Measurements from ENCODE around the gene ARID5B. TPM values are rescaled to one million over a fixed set of nuclear protein-coding genes. Genes with fewer than 3 reads are reported as not detected.

ARID5B gene
- total RNA-seq, 1 donor from 2014 or later, result 51.4 TPM

- Mint-ChIP-seq H3K27ac (no peak overlapping the region), H3K9me3 (no peaks in the 10 kb centered on the region), H3K4me1 (peaks cover 25% of the 10 kb centered on the region), H3K36me3 (peaks cover 10% of the 10 kb centered on the region), H3K4me3 (no peak overlapping the region), H3K27me3 (ENCODE audit: low read depth) (no peaks in the 10 kb centered on the region)
- TF ChIP-seq CTCF (IDR thresholded peaks at IDR 0.05; ENCODE audit: unreplicated experiment), result no peak
- no peak for DNase-seq (ENCODE audit: low spot score in 2 of 2, unreplicated experiment in 2 of 2)
Observed at GRCh38 chr10:62031507-62031906, 130.0 kb downstream of the ARID5B start.

GRCh38 chr10:62033125-62033524 lies 131.6 kb downstream of the ARID5B start:
- DNase-seq (ENCODE audit: low spot score in 2 of 2, unreplicated experiment in 2 of 2), result no peak
- Mint-ChIP-seq H3K4me3 (no peak overlapping the region), H3K27ac (no peak overlapping the region), H3K27me3 (ENCODE audit: low read depth) (no peaks in the 10 kb centered on the region), H3K4me1 (peaks cover 26% of the 10 kb centered on the region), H3K36me3 (peaks cover 10% of the 10 kb centered on the region), H3K9me3 (no peaks in the 10 kb centered on the region)
- no peak for TF ChIP-seq CTCF (IDR thresholded peaks at IDR 0.05; ENCODE audit: unreplicated experiment)

DNA sequence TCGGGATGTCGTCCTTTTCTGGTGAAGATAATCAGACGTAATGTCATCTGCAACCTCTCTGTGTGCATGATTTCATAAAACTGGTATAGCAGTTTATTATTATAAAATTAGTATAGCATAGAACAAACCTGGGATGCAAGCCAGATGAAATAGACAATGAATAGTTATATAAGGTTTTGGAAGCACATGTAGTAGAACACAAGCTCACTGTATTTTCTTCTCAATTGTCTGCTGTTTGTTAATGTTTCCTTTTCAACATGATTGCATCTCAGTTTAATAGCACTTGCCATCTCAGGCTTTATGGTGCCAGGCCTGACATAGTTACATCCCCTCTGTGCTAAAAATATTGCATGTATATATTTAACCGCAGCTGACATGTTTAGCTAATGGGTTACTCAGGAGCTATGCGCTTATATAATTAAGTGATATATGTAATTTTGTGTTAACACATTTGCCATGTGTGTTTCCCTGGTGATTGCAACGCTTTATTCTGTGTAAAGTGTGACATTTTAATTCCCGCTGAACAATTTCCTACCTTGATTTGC lies 132.7 kb downstream of the ARID5B start:
- Mint-ChIP-seq H3K4me1 (peaks cover 31% of the 10 kb centered on the region), H3K4me3 (no peak overlapping the region), H3K27me3 (ENCODE audit: low read depth) (no peaks in the 10 kb centered on the region), H3K27ac (no peak overlapping the region), H3K36me3 (peaks cover 7% of the 10 kb centered on the region), H3K9me3 (no peaks in the 10 kb centered on the region)
- no peak for DNase-seq (ENCODE audit: low spot score in 2 of 2, unreplicated experiment in 2 of 2)
- no peak for TF ChIP-seq CTCF (IDR thresholded peaks at IDR 0.05; ENCODE audit: unreplicated experiment)

DNA sequence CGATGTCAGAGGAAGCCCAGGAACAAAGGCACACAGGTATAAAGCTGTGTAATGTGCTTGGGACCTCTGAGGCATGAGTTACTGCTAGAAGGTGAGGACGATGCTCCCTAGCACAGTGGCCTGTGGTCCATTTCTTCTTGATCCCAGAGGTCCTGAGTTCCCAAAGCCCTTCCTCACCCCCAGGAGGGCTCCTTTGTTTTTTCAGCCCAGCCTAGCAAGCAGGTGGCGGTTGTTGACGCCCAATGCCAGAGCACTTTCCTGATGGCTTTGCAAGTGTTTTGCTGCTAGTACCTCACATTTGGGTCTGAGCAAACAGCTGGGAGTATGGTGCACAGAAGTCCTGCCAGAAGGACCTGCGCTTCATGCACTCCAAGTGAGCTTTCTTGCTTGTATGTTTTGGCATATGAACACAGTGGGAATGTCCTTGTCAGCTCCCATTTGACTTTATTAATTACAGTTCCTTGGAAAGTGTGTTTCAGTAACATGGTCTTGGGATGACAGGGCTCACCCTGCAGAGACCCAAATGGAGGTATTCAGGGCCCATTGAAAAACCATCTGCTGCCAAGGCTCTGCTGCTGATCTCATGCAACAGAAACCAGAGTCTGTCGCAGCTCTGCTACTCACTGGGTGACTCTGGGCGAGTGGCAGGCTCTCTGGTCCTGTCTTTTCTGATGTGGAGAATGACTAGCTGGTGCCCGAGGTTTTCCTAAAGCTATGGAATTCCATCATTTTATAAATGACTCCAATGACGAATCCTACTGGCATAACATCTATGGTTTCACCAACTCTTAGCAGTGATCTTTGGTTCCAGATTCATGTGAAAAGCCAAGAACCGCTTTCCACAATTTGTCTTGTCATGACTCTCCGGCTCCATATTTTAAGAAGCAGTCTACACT lies 134.9 kb downstream of the ARID5B start:
- Mint-ChIP-seq H3K4me1 (peaks cover 49% of the 10 kb centered on the region), H3K27ac (peak overlapping the region; percentile 92), H3K36me3 (no peaks in the 10 kb centered on the region), H3K4me3 (peak overlapping the region; percentile 6), H3K27me3 (ENCODE audit: low read depth) (no peaks in the 10 kb centered on the region), H3K9me3 (no peaks in the 10 kb centered on the region)
- DNase-seq (ENCODE audit: low spot score in 2 of 2, unreplicated experiment in 2 of 2), result no peak
- TF ChIP-seq CTCF (IDR thresholded peaks at IDR 0.05; ENCODE audit: unreplicated experiment), result no peak

DNA sequence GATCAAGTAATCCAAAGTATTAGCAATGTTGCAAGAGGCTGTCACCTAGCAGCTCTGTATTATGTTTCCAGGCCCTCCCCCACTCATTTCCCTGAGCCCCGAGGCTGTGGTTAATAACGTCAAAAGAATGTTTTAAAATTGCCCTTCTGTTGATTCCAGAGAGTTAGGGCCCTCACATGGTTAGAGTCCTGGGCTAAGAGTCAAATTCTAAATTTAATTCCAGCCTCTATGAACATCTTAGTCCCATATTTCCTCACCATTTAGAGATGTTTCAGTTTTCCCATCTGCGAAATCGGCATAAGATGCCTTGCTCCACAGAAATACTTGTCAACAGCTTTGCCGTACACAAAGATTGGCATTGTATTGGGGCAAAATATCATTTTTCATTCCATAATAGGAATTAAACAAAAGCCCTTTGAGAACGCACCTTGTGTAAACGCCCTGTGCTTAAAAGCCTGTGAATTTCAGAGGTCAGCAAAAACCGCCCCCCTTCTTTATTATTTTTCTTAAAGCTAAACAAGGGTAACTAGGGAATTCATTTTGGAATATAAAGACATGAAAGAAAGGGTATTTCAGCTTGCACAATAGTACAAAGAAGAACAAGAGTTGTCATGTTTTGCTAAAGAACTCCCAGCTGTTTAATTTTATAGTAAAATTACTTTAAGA lies 135.8 kb downstream of the ARID5B start:
- DNase-seq (ENCODE audit: low spot score in 2 of 2, unreplicated experiment in 2 of 2), result no peak
- Mint-ChIP-seq H3K27me3 (ENCODE audit: low read depth) (no peaks in the 10 kb centered on the region), H3K36me3 (no peaks in the 10 kb centered on the region), H3K9me3 (no peaks in the 10 kb centered on the region), H3K27ac (peak overlapping the region; percentile 92), H3K4me1 (peaks cover 57% of the 10 kb centered on the region), H3K4me3 (peak overlapping the region; percentile 6)
- no peak for TF ChIP-seq CTCF (IDR thresholded peaks at IDR 0.05; ENCODE audit: unreplicated experiment)
